Stimulated activated naive B cell treated with anti-CD40 and anti-IgM and Interleukin-4, amounts not matched to agents 10 μg/mL and 1 μg/mL and 100 μg/mL, for 72 hours (primary cell): Measurements from ENCODE around the gene FBLN2.
"Not testable (repeated sequence)": the region's sequence is repeated elsewhere in the genome, so short reads cannot be mapped to it uniquely, and the experiment has no call there.

Experiments
- ATAC-seq, 2 donors: fragments of 150-1000 bp; cut with Tn5 transposase; replicated peaks; 2 replicates each; pipeline ENCODE4 v1.10.0; 2021; ENCODE audit warnings: moderate library complexity in 1 of 2
- DNase-seq: peaks from one replicate; pipeline ENCODE4 v3.0.0; 2021
- H3K27ac Mint-ChIP-seq: one replicate; pipeline ENCODE4 v1.8.0; 2022; ENCODE audit warnings: mild to moderate bottlenecking, mixed read lengths
- H3K27me3 Mint-ChIP-seq, 2 donors: one replicate each; pipeline ENCODE4 v1.8.0; 2022; ENCODE audit warnings: mixed read lengths in 2 of 2
- H3K36me3 Mint-ChIP-seq, 2 donors: one replicate each; pipeline ENCODE4 v1.8.0; 2022; ENCODE audit warnings: mixed read lengths in 2 of 2, mild to moderate bottlenecking in 1 of 2
- H3K4me1 Mint-ChIP-seq, 2 donors: one replicate each; pipeline ENCODE4 v1.8.0; 2022; ENCODE audit warnings: mixed read lengths in 2 of 2, mild to moderate bottlenecking in 1 of 2
- H3K4me3 Mint-ChIP-seq, 2 donors: one replicate each; pipeline ENCODE4 v1.8.0; 2022; ENCODE audit warnings: mild to moderate bottlenecking in 2 of 2, mixed read lengths in 2 of 2, moderate library complexity in 1 of 2
- H3K9me3 Mint-ChIP-seq, 2 donors: one replicate each; pipeline ENCODE4 v1.8.0; 2022; ENCODE audit warnings: mixed read lengths in 2 of 2, mild to moderate bottlenecking in 1 of 2

Gene FBLN2

DNA sequence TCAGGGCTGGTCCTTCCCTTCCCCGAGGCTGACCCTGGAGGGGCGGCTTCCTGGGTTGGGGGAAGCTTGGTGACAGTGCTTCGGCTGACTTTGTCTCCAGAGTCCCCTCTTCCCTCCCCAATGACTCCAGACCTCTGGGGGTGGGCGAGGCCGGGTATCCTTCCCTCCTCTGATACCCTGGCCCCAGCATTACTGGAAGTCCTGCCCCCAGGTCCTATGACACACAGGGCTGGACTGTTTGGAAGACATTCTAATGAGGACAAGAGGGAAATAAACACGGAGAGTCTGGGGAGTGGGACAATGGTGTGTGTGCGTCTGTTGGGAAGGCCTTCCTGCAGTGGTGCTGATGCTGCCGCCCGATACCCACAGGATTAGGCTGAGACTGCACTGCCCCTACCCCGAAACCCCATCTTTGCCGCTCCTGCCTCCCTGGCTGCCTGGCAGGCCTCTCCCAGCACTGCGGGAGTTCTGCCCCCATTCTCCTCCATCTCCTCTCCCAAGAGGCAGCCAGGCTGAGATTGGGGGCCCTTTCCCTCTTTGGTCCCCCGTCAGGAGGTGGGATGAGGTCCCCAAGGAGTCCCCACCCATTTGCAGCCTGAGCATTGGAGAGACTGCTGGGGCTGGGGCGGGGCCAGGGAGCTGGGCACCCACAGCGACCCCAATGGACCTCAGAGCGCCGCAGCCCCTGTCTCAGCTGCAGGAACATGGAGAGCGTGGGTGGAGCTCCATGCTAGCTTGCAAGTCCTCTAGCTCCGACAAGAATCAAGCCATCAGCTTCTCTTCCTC lies 29.7 kb upstream of the FBLN2 start:
- DNase-seq: no peak
- no peak overlapping the region for H3K4me3 Mint-ChIP-seq
- H3K9me3 Mint-ChIP-seq: peaks cover 7 to 10% of the 10 kb centered on the region in 2 donors
- H3K4me1 Mint-ChIP-seq: no peaks in the 10 kb centered on the region
- H3K27ac Mint-ChIP-seq: no peak overlapping the region
- peaks cover 0 to 10% of the 10 kb centered on the region in 2 donors for H3K27me3 Mint-ChIP-seq
- peaks cover 0 to 6% of the 10 kb centered on the region in 2 donors for H3K36me3 Mint-ChIP-seq
- ATAC-seq: no peak

DNA sequence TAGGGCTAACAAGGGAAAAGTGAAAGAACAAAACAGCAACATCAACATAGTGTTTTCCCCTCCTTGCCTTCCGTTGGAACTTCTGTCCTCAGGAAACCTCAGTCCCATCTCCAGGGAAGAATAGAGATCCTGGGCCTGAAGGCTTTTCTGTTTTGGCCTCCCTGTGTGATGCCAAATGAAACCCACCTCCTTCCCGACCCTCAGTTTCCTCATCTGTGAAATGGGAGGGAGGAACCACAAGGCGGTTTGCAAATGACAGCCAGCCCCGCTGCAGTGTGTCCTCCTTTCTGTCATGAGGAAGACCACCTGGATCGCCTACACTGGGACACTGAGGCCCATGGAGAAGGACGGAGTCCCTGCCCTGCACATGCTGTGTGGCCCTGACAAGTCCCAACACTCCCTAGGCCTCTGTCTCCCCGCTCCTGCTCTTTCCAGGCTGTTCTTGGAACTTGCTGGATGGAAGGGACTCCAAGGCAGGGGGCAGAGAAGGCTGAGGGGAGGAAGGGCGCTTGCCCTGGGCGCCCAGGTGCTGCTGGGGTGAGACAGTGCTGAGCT lies 28.5 kb upstream of the FBLN2 start:
- ATAC-seq: no peak
- Mint-ChIP-seq H3K36me3 (peaks cover 0 to 6% of the 10 kb centered on the region in 2 donors), H3K4me3 (no peak overlapping the region), H3K4me1 (no peaks in the 10 kb centered on the region), H3K27me3 (peaks cover 0 to 10% of the 10 kb centered on the region in 2 donors), H3K27ac (no peak overlapping the region), H3K9me3 (peaks cover 7 to 10% of the 10 kb centered on the region in 2 donors)
- no peak for DNase-seq

DNA sequence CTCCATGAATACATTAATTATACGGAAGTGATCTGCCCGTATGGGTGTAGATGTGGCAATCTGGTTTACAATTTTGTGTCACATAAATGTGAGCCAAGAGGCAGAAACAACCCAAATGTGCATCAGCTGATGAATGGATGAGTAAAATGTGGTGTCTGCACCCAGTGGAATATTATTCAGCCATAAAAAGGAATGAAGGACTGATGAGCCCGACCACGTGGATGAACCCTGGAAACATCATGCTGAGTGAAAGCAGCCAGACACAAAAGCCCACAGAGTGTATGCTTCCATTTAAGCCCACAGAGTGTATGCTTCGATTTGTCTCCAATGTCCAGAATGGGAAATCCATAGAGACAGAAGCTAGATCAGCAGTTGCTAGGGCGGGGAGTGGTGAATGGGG lies 27.6 kb upstream of the FBLN2 start:
- no peak for ATAC-seq
- H3K36me3 Mint-ChIP-seq: peaks cover 0 to 6% of the 10 kb centered on the region in 2 donors

GRCh38 chr3:13521749-13522148 lies 27.2 kb upstream of the FBLN2 start:
- not testable (repeated sequence) for H3K27ac Mint-ChIP-seq, H3K4me3 Mint-ChIP-seq, H3K36me3 Mint-ChIP-seq, ATAC-seq, H3K4me1 Mint-ChIP-seq, DNase-seq
- Mint-ChIP-seq H3K27me3 (peaks cover 0 to 15% of the 10 kb centered on the region in 2 donors), H3K9me3 (peaks cover 7 to 10% of the 10 kb centered on the region in 2 donors)

More for the DNA sequence above, 27.6 kb upstream of the FBLN2 start:
- H3K4me3 Mint-ChIP-seq: no peak overlapping the region
- H3K4me1 Mint-ChIP-seq: no peaks in the 10 kb centered on the region
- H3K27ac Mint-ChIP-seq: no peak overlapping the region
- peaks cover 7 to 10% of the 10 kb centered on the region in 2 donors for H3K9me3 Mint-ChIP-seq
- H3K27me3 Mint-ChIP-seq: peaks cover 0 to 15% of the 10 kb centered on the region in 2 donors
- no peak for DNase-seq

DNA sequence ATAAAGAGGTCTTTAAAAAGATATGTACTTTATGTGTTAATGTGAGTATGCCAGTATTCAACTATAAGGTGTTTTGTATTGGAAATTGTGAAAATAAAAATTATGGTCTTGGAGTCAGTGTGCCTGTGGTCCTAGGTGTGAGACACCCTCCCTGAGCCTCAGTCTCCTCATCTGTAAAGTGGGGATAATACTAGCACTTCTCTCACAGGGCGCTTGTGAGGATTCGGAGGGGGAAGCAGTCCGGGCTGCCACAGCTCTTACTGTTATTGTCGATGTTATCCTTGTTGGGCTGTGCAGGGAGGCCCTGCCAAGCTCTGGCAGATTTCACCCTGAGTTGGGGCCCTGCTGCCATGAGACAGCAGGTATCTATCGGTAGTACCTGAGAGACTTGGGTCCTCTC lies 26.7 kb upstream of the FBLN2 start:
- Mint-ChIP-seq H3K27me3 (peaks cover 0 to 15% of the 10 kb centered on the region in 2 donors), H3K4me1 (no peaks in the 10 kb centered on the region), H3K36me3 (peaks cover 0 to 6% of the 10 kb centered on the region in 2 donors), H3K4me3 (no peak overlapping the region), H3K9me3 (peaks cover 7 to 10% of the 10 kb centered on the region in 2 donors), H3K27ac (no peak overlapping the region)
- ATAC-seq (no peak), DNase-seq (no peak)

- Mint-ChIP-seq H3K36me3 (peaks cover 0 to 6% of the 10 kb centered on the region in 2 donors), H3K9me3 (peaks cover 7 to 10% of the 10 kb centered on the region in 2 donors), H3K27ac (no peak overlapping the region), H3K27me3 (peaks cover 12 to 25% of the 10 kb centered on the region in 2 donors), H3K4me3 (no peak overlapping the region), H3K4me1 (peaks cover 0 to 2% of the 10 kb centered on the region in 2 donors)
- ATAC-seq (no peak), DNase-seq (no peak)
These were observed 23.8 kb upstream of the FBLN2 start for GRCh38 chr3:13524979-13525669.

- Mint-ChIP-seq H3K27ac (no peak overlapping the region), H3K4me1 (peaks cover 0 to 2% of the 10 kb centered on the region in 2 donors), H3K9me3 (peaks cover 7 to 10% of the 10 kb centered on the region in 2 donors), H3K36me3 (peaks cover 0 to 6% of the 10 kb centered on the region in 2 donors), H3K4me3 (no peak overlapping the region), H3K27me3 (peaks cover 12 to 25% of the 10 kb centered on the region in 2 donors)
- no peak for DNase-seq
- no peak for ATAC-seq
These were observed 22.9 kb upstream of the FBLN2 start for GRCh38 chr3:13525827-13526625.

- Mint-ChIP-seq H3K4me1 (peaks cover 0 to 2% of the 10 kb centered on the region in 2 donors), H3K36me3 (peaks cover 0 to 3% of the 10 kb centered on the region in 2 donors), H3K27ac (no peak overlapping the region), H3K4me3 (no peak overlapping the region), H3K9me3 (peaks cover 3 to 7% of the 10 kb centered on the region in 2 donors), H3K27me3 (peaks cover 12 to 24% of the 10 kb centered on the region in 2 donors)
- DNase-seq (no peak), ATAC-seq (no peak)
These were observed 22.3 kb upstream of the FBLN2 start for GRCh38 chr3:13526626-13526949.

DNA sequence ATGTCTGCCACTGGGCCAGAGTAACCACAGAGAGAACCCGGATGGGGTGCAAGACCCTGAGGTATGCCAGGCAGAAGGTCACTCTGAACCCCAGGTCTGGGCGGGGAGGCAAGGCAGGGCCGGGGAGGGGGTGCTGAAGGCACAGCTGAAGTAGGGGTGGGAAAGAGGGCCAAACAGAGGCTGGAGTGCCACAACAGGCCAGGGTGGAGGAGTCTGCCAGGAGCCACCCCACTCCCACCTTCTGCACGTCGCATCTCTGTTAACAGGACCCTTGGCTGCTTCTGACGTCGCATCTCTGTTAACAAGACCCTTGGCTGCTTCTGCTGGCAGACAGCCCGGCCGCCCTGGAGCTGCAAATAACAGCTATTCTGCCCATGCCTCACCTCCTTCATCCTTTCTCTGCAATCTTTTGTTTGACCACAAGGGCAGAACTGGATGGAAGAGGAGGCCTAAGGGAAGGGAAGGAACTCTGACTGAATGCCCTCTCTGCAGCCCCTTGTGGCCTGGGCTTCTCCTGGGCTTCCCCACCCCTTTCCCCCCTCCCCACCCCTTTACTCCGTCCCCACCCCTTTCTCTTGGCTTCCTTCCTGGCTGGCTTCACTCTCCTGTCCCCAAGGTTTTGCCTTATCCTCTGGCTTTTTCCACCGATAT lies 20.6 kb upstream of the FBLN2 start:
- H3K4me1 Mint-ChIP-seq: peaks cover 0 to 2% of the 10 kb centered on the region in 2 donors
- no peaks in the 10 kb centered on the region for H3K36me3 Mint-ChIP-seq
- no peak for ATAC-seq
- H3K9me3 Mint-ChIP-seq: no peaks in the 10 kb centered on the region
- H3K27me3 Mint-ChIP-seq: peaks cover 17 to 20% of the 10 kb centered on the region in 2 donors
- no peak for DNase-seq
- no peak overlapping the region for H3K27ac Mint-ChIP-seq
- H3K4me3 Mint-ChIP-seq: no peak overlapping the region

- no peak for ATAC-seq
- DNase-seq: no peak
- peaks cover 22 to 24% of the 10 kb centered on the region in 2 donors for H3K27me3 Mint-ChIP-seq
- no peak overlapping the region for H3K4me3 Mint-ChIP-seq
- H3K9me3 Mint-ChIP-seq: no peaks in the 10 kb centered on the region
- no peak overlapping the region for H3K27ac Mint-ChIP-seq
- H3K4me1 Mint-ChIP-seq: peaks cover 0 to 2% of the 10 kb centered on the region in 2 donors
- H3K36me3 Mint-ChIP-seq: no peaks in the 10 kb centered on the region
These were observed 19.5 kb upstream of the FBLN2 start for GRCh38 chr3:13529196-13530112.

- H3K36me3 Mint-ChIP-seq: no peaks in the 10 kb centered on the region
These were observed 18.5 kb upstream of the FBLN2 start for GRCh38 chr3:13530241-13531009.

DNA sequence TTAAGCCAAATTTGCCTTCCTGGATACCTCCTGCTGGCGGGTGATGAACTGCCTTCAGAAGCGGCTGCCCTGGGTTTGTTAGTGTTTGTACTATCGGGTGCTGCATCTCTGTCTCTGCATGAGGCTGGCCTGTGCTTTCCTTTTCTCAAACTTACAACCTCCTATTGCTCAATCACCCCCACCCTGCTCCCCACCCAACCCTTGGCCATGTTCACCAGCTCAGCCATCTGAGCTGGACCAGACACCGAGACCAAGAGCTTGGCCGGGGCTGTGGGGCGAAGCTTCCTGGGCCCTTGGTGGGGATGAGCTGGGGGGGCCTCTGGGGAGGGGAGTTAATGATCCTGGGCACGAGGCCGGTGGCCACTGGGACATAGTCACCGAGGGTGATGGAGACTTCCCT lies 16.8 kb upstream of the FBLN2 start:
- ATAC-seq (no peak), DNase-seq (no peak)
- no peaks in the 10 kb centered on the region for H3K36me3 Mint-ChIP-seq
- no peaks in the 10 kb centered on the region for H3K9me3 Mint-ChIP-seq
- peaks cover 5 to 7% of the 10 kb centered on the region in 2 donors for H3K4me1 Mint-ChIP-seq
- no peak overlapping the region for H3K27ac Mint-ChIP-seq
- H3K27me3 Mint-ChIP-seq: peaks cover 37 to 43% of the 10 kb centered on the region in 2 donors
- no peak overlapping the region for H3K4me3 Mint-ChIP-seq

More at GRCh38 chr3:13530241-13531009, 18.5 kb upstream of the FBLN2 start:
- DNase-seq: no peak
- H3K4me3 Mint-ChIP-seq: no peak overlapping the region
- H3K27me3 Mint-ChIP-seq: peaks cover 27 to 32% of the 10 kb centered on the region in 2 donors
- H3K27ac Mint-ChIP-seq: no peak overlapping the region
- no peak for ATAC-seq
- H3K9me3 Mint-ChIP-seq: no peaks in the 10 kb centered on the region
- H3K4me1 Mint-ChIP-seq: peaks cover 0 to 2% of the 10 kb centered on the region in 2 donors
